ENCODE measurements around the gene C9orf72. TPM values are rescaled to one million over a fixed set of nuclear protein-coding genes. Genes with fewer than 3 reads are reported as not detected.
A peak's percentile ranks its signal among the peaks of the same experiment; 100 is the strongest.

C9orf72 gene
- total RNA-seq, 1 donor from 2014 or later = 4.8 TPM

- H3K9ac ChIP-seq (ENCODE audit: low read length) = no peak overlapping the region
- Mint-ChIP-seq H3K4me3 (ENCODE audit: unreplicated experiment) (no peak overlapping the region), H3K9me3 (ENCODE audit: unreplicated experiment) (no peaks in the 10 kb centered on the region), H3K27ac (ENCODE audit: unreplicated experiment) (no peak overlapping the region), H3K4me1 (ENCODE audit: low read depth, unreplicated experiment) (no peaks in the 10 kb centered on the region), H3K27me3 (ENCODE audit: low read depth, unreplicated experiment) (no peaks in the 10 kb centered on the region), H3K36me3 (ENCODE audit: low read depth, unreplicated experiment) (no peaks in the 10 kb centered on the region)
- no peaks in the 10 kb centered on the region for H3K36me3 ChIP-seq (ENCODE audit: insufficient read depth, low read length)
- no peaks in the 10 kb centered on the region for H4K20me1 ChIP-seq (ENCODE audit: insufficient read depth, low read length)
- no peak overlapping the region for H3K4me2 ChIP-seq (ENCODE audit: low read length)
- H2AFZ ChIP-seq (ENCODE audit: low read depth, low read length) = no peak overlapping the region
- H3K27me3 ChIP-seq (ENCODE audit: insufficient read depth, low read length) = no peaks in the 10 kb centered on the region
- DNase-seq (ENCODE audit: low read depth) (no peak), FAIRE-seq (no peak)
- no peak for TF ChIP-seq EZH2 (IDR thresholded peaks at IDR 0.05; ENCODE audit: insufficient read depth, low read length)
- TF ChIP-seq CTCF (IDR thresholded peaks at IDR 0.05; ENCODE audit: insufficient read depth, low read depth, low read length) = no peak
- H3K4me3 ChIP-seq (ENCODE audit: insufficient read depth, low read depth, low read length) = no peak overlapping the region
- no peak overlapping the region for H3K27ac ChIP-seq (ENCODE audit: low read depth, low read length)
- no peaks in the 10 kb centered on the region for H3K79me2 ChIP-seq (ENCODE audit: insufficient read depth, low read length)
- H3K4me1 ChIP-seq (ENCODE audit: insufficient read depth, low read length) = no peaks in the 10 kb centered on the region
- H3K9me3 ChIP-seq (ENCODE audit: insufficient read depth, low read depth, low read length) = no peaks in the 10 kb centered on the region
These were observed 12.8 kb downstream of the C9orf72 start for GRCh38 chr9:27560457-27560856.

GRCh38 chr9:27558307-27558706, 15.0 kb downstream of the C9orf72 start:
- no peaks in the 10 kb centered on the region for H3K79me2 ChIP-seq (ENCODE audit: insufficient read depth, low read length)
- no peak overlapping the region for H2AFZ ChIP-seq (ENCODE audit: low read depth, low read length)
- H3K27ac ChIP-seq (ENCODE audit: low read depth, low read length) = no peak overlapping the region
- H3K9me3 ChIP-seq (ENCODE audit: insufficient read depth, low read depth, low read length) = no peaks in the 10 kb centered on the region
- DNase-seq (ENCODE audit: low read depth) (no peak), FAIRE-seq (no peak)
- no peak overlapping the region for H3K9ac ChIP-seq (ENCODE audit: low read length)
- H3K36me3 Mint-ChIP-seq (ENCODE audit: low read depth, unreplicated experiment) = no peaks in the 10 kb centered on the region
- TF ChIP-seq EZH2 (IDR thresholded peaks at IDR 0.05; ENCODE audit: insufficient read depth, low read length) = no peak
- H3K4me1 ChIP-seq (ENCODE audit: insufficient read depth, low read length) = no peaks in the 10 kb centered on the region
- H3K4me1 Mint-ChIP-seq (ENCODE audit: low read depth, unreplicated experiment) = no peaks in the 10 kb centered on the region
- H3K9me3 Mint-ChIP-seq (ENCODE audit: unreplicated experiment) = no peaks in the 10 kb centered on the region
- H4K20me1 ChIP-seq (ENCODE audit: insufficient read depth, low read length) = no peaks in the 10 kb centered on the region
- no peak overlapping the region for H3K27ac Mint-ChIP-seq (ENCODE audit: unreplicated experiment)
- no peak overlapping the region for H3K4me3 ChIP-seq (ENCODE audit: insufficient read depth, low read depth, low read length)
- H3K4me2 ChIP-seq (ENCODE audit: low read length) = no peak overlapping the region
- no peaks in the 10 kb centered on the region for H3K36me3 ChIP-seq (ENCODE audit: insufficient read depth, low read length)
- H3K4me3 Mint-ChIP-seq (ENCODE audit: unreplicated experiment) = no peak overlapping the region
- H3K27me3 Mint-ChIP-seq (ENCODE audit: low read depth, unreplicated experiment) = no peaks in the 10 kb centered on the region
- H3K27me3 ChIP-seq (ENCODE audit: insufficient read depth, low read length) = no peaks in the 10 kb centered on the region

GRCh38 chr9:27556470-27556869, 16.8 kb downstream of the C9orf72 start:
- H3K9ac ChIP-seq (ENCODE audit: low read length) = no peak overlapping the region
- FAIRE-seq = peak; percentile 32
- Mint-ChIP-seq H3K4me3 (ENCODE audit: unreplicated experiment) (no peak overlapping the region), H3K27ac (ENCODE audit: unreplicated experiment) (no peak overlapping the region), H3K4me1 (ENCODE audit: low read depth, unreplicated experiment) (no peaks in the 10 kb centered on the region), H3K36me3 (ENCODE audit: low read depth, unreplicated experiment) (no peaks in the 10 kb centered on the region), H3K9me3 (ENCODE audit: unreplicated experiment) (no peaks in the 10 kb centered on the region), H3K27me3 (ENCODE audit: low read depth, unreplicated experiment) (no peaks in the 10 kb centered on the region)
- H3K79me2 ChIP-seq (ENCODE audit: insufficient read depth, low read length) = no peaks in the 10 kb centered on the region
- no peak for TF ChIP-seq CTCF (IDR thresholded peaks at IDR 0.05; ENCODE audit: insufficient read depth, low read depth, low read length)
- TF ChIP-seq EZH2 (IDR thresholded peaks at IDR 0.05; ENCODE audit: insufficient read depth, low read length) = no peak
- H2AFZ ChIP-seq (ENCODE audit: low read depth, low read length) = no peak overlapping the region
- no peak overlapping the region for H3K4me2 ChIP-seq (ENCODE audit: low read length)
- H4K20me1 ChIP-seq (ENCODE audit: insufficient read depth, low read length) = no peaks in the 10 kb centered on the region
- no peaks in the 10 kb centered on the region for H3K4me1 ChIP-seq (ENCODE audit: insufficient read depth, low read length)
- no peak overlapping the region for H3K4me3 ChIP-seq (ENCODE audit: insufficient read depth, low read depth, low read length)
- H3K27ac ChIP-seq (ENCODE audit: low read depth, low read length) = no peak overlapping the region
- DNase-seq (ENCODE audit: low read depth) = no peak
- H3K9me3 ChIP-seq (ENCODE audit: insufficient read depth, low read depth, low read length) = no peaks in the 10 kb centered on the region
- no peaks in the 10 kb centered on the region for H3K27me3 ChIP-seq (ENCODE audit: insufficient read depth, low read length)
- no peaks in the 10 kb centered on the region for H3K36me3 ChIP-seq (ENCODE audit: insufficient read depth, low read length)
